Measurements from ENCODE around the gene BTBD9. TPM values are rescaled to one million over a fixed set of nuclear protein-coding genes. Genes with fewer than 3 reads are reported as not detected.

Gene BTBD9
- total RNA-seq, 1 experiment from 2014 or later, result 10.8 TPM

DNA sequence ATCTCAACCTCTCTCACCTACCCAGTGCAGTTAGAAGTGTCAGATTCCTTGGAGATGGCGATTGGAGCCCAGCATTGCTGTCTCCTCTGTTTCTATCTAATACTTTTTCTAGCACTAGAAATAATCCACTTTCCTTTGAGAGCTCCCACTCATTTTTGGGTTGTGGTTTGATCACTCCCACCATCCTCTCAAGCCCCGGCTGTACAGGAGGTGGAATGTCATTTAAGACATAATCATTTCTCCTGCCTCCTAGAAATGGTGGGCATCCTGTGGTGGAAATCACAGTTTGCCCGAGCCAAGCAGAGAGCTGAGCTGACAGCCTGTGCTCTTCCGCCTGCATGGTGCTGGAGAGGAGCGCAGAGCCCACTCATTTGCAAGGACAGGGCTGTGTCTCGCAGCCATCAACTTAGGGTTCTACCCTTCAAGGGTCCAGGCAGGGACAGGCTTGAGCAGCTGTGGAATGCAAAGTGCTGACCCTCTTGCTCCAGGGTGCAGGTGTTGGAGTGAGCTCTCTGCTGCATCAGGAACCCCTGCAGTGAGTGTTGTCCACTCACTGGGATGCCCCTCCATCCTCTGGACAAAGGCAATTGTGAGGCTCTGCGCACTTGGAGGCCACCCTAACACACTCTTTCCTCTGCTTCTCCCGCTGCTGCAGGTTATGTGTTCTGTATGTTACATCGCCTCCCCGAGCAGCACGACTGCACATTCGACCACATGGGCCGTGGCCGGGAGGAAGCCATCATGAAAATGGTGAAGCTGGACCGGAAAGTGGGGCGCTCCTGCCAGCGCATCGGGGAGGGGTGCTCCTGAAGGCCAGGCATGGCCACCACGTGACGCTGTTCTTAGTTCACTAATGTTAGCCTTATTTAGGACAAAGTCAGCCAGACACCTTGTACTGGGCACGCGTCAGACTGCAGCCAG lies 487.9 kb downstream of the BTBD9 start:
- peaks cover 19% of the 10 kb centered on the region for H4K20me1 ChIP-seq (ENCODE audit: insufficient read depth)
- no peaks in the 10 kb centered on the region for H3K27me3 ChIP-seq (ENCODE audit: insufficient read depth, low read depth)
- H3K27ac ChIP-seq, result no peak overlapping the region
- no TSS peak for BruUV-seq (replicated peaks)
- TF ChIP-seq, protein P1, sequence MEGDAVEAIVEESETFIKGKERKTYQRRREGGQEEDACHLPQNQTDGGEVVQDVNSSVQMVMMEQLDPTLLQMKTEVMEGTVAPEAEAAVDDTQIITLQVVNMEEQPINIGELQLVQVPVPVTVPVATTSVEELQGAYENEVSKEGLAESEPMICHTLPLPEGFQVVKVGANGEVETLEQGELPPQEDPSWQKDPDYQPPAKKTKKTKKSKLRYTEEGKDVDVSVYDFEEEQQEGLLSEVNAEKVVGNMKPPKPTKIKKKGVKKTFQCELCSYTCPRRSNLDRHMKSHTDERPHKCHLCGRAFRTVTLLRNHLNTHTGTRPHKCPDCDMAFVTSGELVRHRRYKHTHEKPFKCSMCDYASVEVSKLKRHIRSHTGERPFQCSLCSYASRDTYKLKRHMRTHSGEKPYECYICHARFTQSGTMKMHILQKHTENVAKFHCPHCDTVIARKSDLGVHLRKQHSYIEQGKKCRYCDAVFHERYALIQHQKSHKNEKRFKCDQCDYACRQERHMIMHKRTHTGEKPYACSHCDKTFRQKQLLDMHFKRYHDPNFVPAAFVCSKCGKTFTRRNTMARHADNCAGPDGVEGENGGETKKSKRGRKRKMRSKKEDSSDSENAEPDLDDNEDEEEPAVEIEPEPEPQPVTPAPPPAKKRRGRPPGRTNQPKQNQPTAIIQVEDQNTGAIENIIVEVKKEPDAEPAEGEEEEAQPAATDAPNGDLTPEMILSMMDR (conservative IDR thresholded peaks at IDR 0.05), result no peak
- TF ChIP-seq EZH2 (IDR thresholded peaks at IDR 0.05; ENCODE audit: low read depth), result no peak
- no peak overlapping the region for H3K4me2 ChIP-seq
- intact Hi-C loops (cut with micrococcal nuclease; ENCODE audit: unreplicated experiment), result no loop called here
- ChIA-PET CTCF (no interaction called here), POLR2A (ENCODE audit: unreplicated experiment) (no interaction called here)
- no peaks in the 10 kb centered on the region for H3K9me2 ChIP-seq (ENCODE audit: insufficient read depth)
- no peaks in the 10 kb centered on the region for H3K9me3 ChIP-seq (ENCODE audit: insufficient read depth, low read depth)
- H2AFZ ChIP-seq, result no peak overlapping the region
- no peak overlapping the region for H3K4me3 ChIP-seq
- H3F3A ChIP-seq (ENCODE audit: insufficient read depth, low read depth), result no peaks in the 10 kb centered on the region
- H3K4me1 ChIP-seq (replicated peaks; ENCODE audit: insufficient read depth), result no peaks in the 10 kb centered on the region
- no peaks in the 10 kb centered on the region for H3K36me3 ChIP-seq (ENCODE audit: low read depth)
- H3K79me2 ChIP-seq (ENCODE audit: low read depth), result no peaks in the 10 kb centered on the region
- no peak for DNase-seq

- ChIA-PET CTCF (no interaction called here), POLR2A (ENCODE audit: unreplicated experiment) (no interaction called here)
- no peaks in the 10 kb centered on the region for H3F3A ChIP-seq (ENCODE audit: insufficient read depth, low read depth)
- no peak for DNase-seq
- TF ChIP-seq, protein P1 (conservative IDR thresholded peaks at IDR 0.05), result no peak
- no peak for TF ChIP-seq EZH2 (IDR thresholded peaks at IDR 0.05; ENCODE audit: low read depth)
- no TSS peak for BruUV-seq (replicated peaks)
- H3K9me2 ChIP-seq (ENCODE audit: insufficient read depth), result no peaks in the 10 kb centered on the region
- no peak overlapping the region for H3K4me3 ChIP-seq
- no peak overlapping the region for H3K4me2 ChIP-seq
- intact Hi-C loops (cut with micrococcal nuclease; ENCODE audit: unreplicated experiment), result no loop called here
- no peak overlapping the region for H3K27ac ChIP-seq
- H3K9me3 ChIP-seq (ENCODE audit: insufficient read depth, low read depth), result no peaks in the 10 kb centered on the region
- H3K79me2 ChIP-seq (ENCODE audit: low read depth), result peaks cover 3% of the 10 kb centered on the region; the same call in 1 of the 2 replicates
- H3K36me3 ChIP-seq (ENCODE audit: low read depth), result no peaks in the 10 kb centered on the region
- H3K27me3 ChIP-seq (ENCODE audit: insufficient read depth, low read depth), result no peaks in the 10 kb centered on the region
- peaks cover 17% of the 10 kb centered on the region for H4K20me1 ChIP-seq (ENCODE audit: insufficient read depth)
- H3K4me1 ChIP-seq (replicated peaks; ENCODE audit: insufficient read depth), result no peaks in the 10 kb centered on the region
- H2AFZ ChIP-seq, result no peak overlapping the region
These were observed 488.9 kb downstream of the BTBD9 start for GRCh38 chr6:38150681-38151296.

GRCh38 chr6:38150021-38150420 lies 489.7 kb downstream of the BTBD9 start:
- BruUV-seq (replicated peaks), result no TSS peak
- intact Hi-C loops (cut with micrococcal nuclease; ENCODE audit: unreplicated experiment), result no loop called here
- no peak overlapping the region for H2AFZ ChIP-seq
- H4K20me1 ChIP-seq (ENCODE audit: insufficient read depth), result peaks cover 20% of the 10 kb centered on the region
- no peaks in the 10 kb centered on the region for H3K9me3 ChIP-seq (ENCODE audit: insufficient read depth, low read depth)
- H3K4me2 ChIP-seq, result no peak overlapping the region
- ChIA-PET CTCF (no interaction called here), POLR2A (ENCODE audit: unreplicated experiment) (no interaction called here)
- no peaks in the 10 kb centered on the region for H3F3A ChIP-seq (ENCODE audit: insufficient read depth, low read depth)
- peaks cover 4% of the 10 kb centered on the region; the same call in 1 of the 2 replicates for H3K79me2 ChIP-seq (ENCODE audit: low read depth)
- no peak overlapping the region for H3K27ac ChIP-seq
- no peaks in the 10 kb centered on the region for H3K9me2 ChIP-seq (ENCODE audit: insufficient read depth)
- H3K27me3 ChIP-seq (ENCODE audit: insufficient read depth, low read depth), result no peaks in the 10 kb centered on the region
- H3K4me1 ChIP-seq (replicated peaks; ENCODE audit: insufficient read depth), result no peaks in the 10 kb centered on the region
- no peak overlapping the region for H3K4me3 ChIP-seq
- H3K36me3 ChIP-seq (ENCODE audit: low read depth), result no peaks in the 10 kb centered on the region
- DNase-seq, result no peak
- no peak for TF ChIP-seq EZH2 (IDR thresholded peaks at IDR 0.05; ENCODE audit: low read depth)
- TF ChIP-seq, protein P1 (conservative IDR thresholded peaks at IDR 0.05), result no peak

Data from PC-9 (cell line).